ENCODE results near the gene NRIP1.

- TF ChIP-seq EZH2phosphoT487 (IDR thresholded peaks at IDR 0.05; ENCODE audit: borderline replicate concordance) = no peak
- TF ChIP-seq ZBTB33 (IDR thresholded peaks at IDR 0.05; ENCODE audit: extremely low read depth, insufficient replicate concordance, low read length) = no peak
- TF ChIP-seq SP1 (IDR thresholded peaks at IDR 0.05; ENCODE audit: low read depth) = no peak
- no peak for TF ChIP-seq RAD21 (IDR thresholded peaks at IDR 0.05; ENCODE audit: low read depth)
- TF ChIP-seq MAX (IDR thresholded peaks at IDR 0.05) = no peak
- no peak for TF ChIP-seq CTCF (IDR thresholded peaks at IDR 0.05 in 2 of 3, conservative IDR thresholded peaks at IDR 0.05 in 1 of 3; ENCODE audit: borderline replicate concordance in 1 of 3, insufficient read depth in 1 of 3, low read depth in 2 of 3, low read length in 2 of 3)
- TF ChIP-seq POLR2A (IDR thresholded peaks at IDR 0.05; ENCODE audit: borderline replicate concordance, extremely low read depth, insufficient read depth, insufficient read length) = no peak
Measured at GRCh38 chr21:14959343-14959742, 105.5 kb downstream of the NRIP1 start.

Data from HCT116 (cell line).